A673 (cell line): Measurements from ENCODE around the gene CHFR. TPM values are rescaled to one million over a fixed set of nuclear protein-coding genes. Genes with fewer than 3 reads are reported as not detected.

Source experiments
- BruUV-seq: library from RNA; stranded (reverse); fragments of 400-500 nt; replicated peaks from 2 replicates; lab custom pipeline; 2021; lab: Mats Ljungman, UMichigan
- CTCF ChIA-PET: fragments of 300-600 bp; sonication (Branson Sonifier 250); formaldehyde crosslinking; loops from one replicate; lab custom pipeline; 2022; ENCODE audit warnings: antibody characterized with exemption; lab: Charles Lee
- POLR2A ChIA-PET: fragments of 300-600 bp; sonication (Branson Sonifier 250); formaldehyde crosslinking; loops from one replicate; lab custom pipeline; 2022; ENCODE audit warnings: antibody characterized with exemption; ENCODE audit not compliant: low non-redundant PET; lab: Charles Lee
- DNase-seq: peaks from one replicate; pipeline ENCODE4 v3.0.0-alpha.2; 2015; ENCODE audit warnings: low spot score
- H3K27ac ChIP-seq: fragments of 200-600 bp; sonication (generic); 2 replicates; pipeline ENCODE4 v1.5.1; 2016; ENCODE audit warnings: mixed run types, low read depth, mild to moderate bottlenecking, mixed read lengths, antibody characterized with exemption, low read length; ENCODE audit not compliant: poor library complexity, severe bottlenecking
- H3K27me3 ChIP-seq: fragments of 200-600 bp; sonication (generic); replicated peaks from 2 replicates; pipeline ENCODE4 v1.6.1; 2017; ENCODE audit warnings: mixed run types, low read depth, mild to moderate bottlenecking, mixed read lengths, antibody characterized with exemption, low read length; ENCODE audit not compliant: insufficient read depth, poor library complexity
- H3K36me3 ChIP-seq: fragments of 200-600 bp; sonication (generic); 2 replicates; pipeline ENCODE4 v1.6.1; 2016; ENCODE audit warnings: mixed run types, mild to moderate bottlenecking, mixed read lengths, antibody characterized with exemption, low read length; ENCODE audit not compliant: insufficient read depth, poor library complexity, severe bottlenecking
- H3K4me1 ChIP-seq: fragments of 200-600 bp; sonication (generic); 2 replicates; pipeline ENCODE4 v1.6.1; 2017; ENCODE audit warnings: mixed run types, mild to moderate bottlenecking, mixed read lengths, antibody characterized with exemption, low read length; ENCODE audit not compliant: insufficient read depth, poor library complexity, severe bottlenecking
- H3K4me3 ChIP-seq: fragments of 200-600 bp; sonication (generic); 2 replicates; pipeline ENCODE4 v1.5.1; 2016; ENCODE audit warnings: low read depth, mixed run types, mild to moderate bottlenecking, mixed read lengths, low read length; ENCODE audit not compliant: poor library complexity, severe bottlenecking
- H3K9me3 ChIP-seq: fragments of 200-600 bp; sonication (generic); 2 replicates; pipeline ENCODE4 v1.6.1; 2016; ENCODE audit warnings: mixed run types, low read depth, mild to moderate bottlenecking, mixed read lengths, antibody characterized with exemption, low read length; ENCODE audit not compliant: poor library complexity, severe bottlenecking
- EZH2 ChIP-seq: fragments of 200-600 bp; sonication (generic); IDR thresholded peaks from 2 replicates; pipeline ENCODE4 v1.6.1; 2017; ENCODE audit warnings: borderline replicate concordance, low read depth, mild to moderate bottlenecking, mixed read lengths, antibody characterized with exemption, low read length; ENCODE audit not compliant: poor library complexity, severe bottlenecking
- intact Hi-C: fragments of 100-400 bp; cut with micrococcal nuclease; formaldehyde crosslinking; loops from one replicate; pipeline ENCODE4 v1.10.0; 2022; ENCODE audit not compliant: unreplicated experiment
- total RNA-seq: library from RNA; stranded (reverse); gene quantifications from 2 replicates; pipeline ENCODE4 v1.2.3, GENCODE V29; 2021
- TF ChIP-seq, protein P1 (sequence below): fragments of 300-800, 200-600 bp; sonication (generic); conservative IDR thresholded peaks from 2 replicates; pipeline ENCODE4 v1.5.1; 2017; ENCODE audit warnings: low read depth, mild to moderate bottlenecking, antibody characterized with exemption, low read length, moderate library complexity, mixed read lengths

CHFR gene
- total RNA-seq, 1 experiment from 2014 or later, result 44.9 TPM

GRCh38 chr12:132828706-132829534 lies 58.5 kb downstream of the CHFR start, which contains the start of gene GOLGA3:
Gene GOLGA3, minus strand, starts transcription at chr12:132828869. Its CDS starts 6,741 bp downstream, at chr12:132822128.
- peaks cover 16% of the 10 kb centered on the region for H3K36me3 ChIP-seq
- peak within 1 kb of the TSS; percentile 99 for H3K27ac ChIP-seq
- no peaks in the 10 kb centered on the region for H3K9me3 ChIP-seq
- CTCF ChIA-PET, result no interaction called here
- no peak for TF ChIP-seq EZH2
- TF ChIP-seq, protein P1, sequence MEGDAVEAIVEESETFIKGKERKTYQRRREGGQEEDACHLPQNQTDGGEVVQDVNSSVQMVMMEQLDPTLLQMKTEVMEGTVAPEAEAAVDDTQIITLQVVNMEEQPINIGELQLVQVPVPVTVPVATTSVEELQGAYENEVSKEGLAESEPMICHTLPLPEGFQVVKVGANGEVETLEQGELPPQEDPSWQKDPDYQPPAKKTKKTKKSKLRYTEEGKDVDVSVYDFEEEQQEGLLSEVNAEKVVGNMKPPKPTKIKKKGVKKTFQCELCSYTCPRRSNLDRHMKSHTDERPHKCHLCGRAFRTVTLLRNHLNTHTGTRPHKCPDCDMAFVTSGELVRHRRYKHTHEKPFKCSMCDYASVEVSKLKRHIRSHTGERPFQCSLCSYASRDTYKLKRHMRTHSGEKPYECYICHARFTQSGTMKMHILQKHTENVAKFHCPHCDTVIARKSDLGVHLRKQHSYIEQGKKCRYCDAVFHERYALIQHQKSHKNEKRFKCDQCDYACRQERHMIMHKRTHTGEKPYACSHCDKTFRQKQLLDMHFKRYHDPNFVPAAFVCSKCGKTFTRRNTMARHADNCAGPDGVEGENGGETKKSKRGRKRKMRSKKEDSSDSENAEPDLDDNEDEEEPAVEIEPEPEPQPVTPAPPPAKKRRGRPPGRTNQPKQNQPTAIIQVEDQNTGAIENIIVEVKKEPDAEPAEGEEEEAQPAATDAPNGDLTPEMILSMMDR, result no peak
- intact Hi-C loops, result no loop called here
- no TSS peak for BruUV-seq
- POLR2A ChIA-PET, result no interaction called here
- H3K4me1 ChIP-seq, result no peaks in the 10 kb centered on the region
- peak; percentile 93 for DNase-seq
- H3K4me3 ChIP-seq, result peak within 1 kb of the TSS; percentile 90
- H3K27me3 ChIP-seq, result no peaks in the 10 kb centered on the region

DNA sequence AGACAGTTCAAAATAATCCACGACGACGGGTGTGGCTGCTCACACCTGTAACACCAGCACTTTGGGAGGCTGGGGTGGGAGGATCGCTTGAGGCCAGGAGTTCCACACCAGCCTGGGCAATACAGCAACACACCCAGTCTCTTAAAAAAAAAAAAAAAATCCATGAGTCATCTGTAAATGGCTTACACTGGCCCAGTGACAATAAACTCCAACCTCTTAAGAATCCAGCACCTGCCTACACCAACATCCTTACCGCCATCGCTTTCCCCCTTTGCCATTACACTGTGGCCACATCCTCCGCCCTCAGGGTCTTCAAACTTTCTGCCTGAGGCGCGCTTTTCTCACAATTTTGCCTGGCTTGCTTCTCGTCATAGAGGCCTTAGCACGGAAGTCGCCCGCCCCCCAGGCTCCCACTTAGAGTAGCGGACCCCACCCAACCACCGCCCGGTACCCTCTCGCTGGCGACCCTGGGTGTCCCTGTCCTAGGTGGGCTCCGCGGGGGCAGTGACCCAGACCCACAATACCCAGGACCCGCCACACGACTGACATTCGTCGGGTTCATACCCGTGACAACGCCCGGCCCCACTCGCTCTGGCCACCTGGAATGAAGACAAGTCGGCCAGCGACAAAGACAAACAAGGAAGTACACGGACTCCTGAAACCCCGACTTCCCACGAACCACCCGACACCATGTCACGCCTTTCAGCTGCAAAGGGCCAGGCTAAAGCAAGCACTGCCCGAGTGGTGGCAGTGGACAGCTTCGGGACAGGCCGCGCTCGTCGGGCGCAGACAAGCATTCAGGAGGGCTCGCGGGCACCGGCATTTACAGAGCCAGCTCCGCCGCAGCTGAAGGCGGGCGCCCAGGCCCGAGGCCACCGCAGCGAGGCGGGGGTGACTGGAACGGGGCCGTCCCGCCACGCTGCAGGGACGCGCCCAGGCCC lies 59.4 kb downstream of the CHFR start:
- Histone ChIP-seq H3K36me3 (peaks cover 16% of the 10 kb centered on the region), H3K27me3 (no peaks in the 10 kb centered on the region), H3K9me3 (no peaks in the 10 kb centered on the region), H3K4me3 (peak overlapping the region; percentile 90), H3K4me1 (no peaks in the 10 kb centered on the region), H3K27ac (peak overlapping the region; percentile 99)
- ChIA-PET POLR2A (no interaction called here), CTCF (no interaction called here)
- TSS peak; percentile 58 for BruUV-seq
- no peak for DNase-seq
- intact Hi-C loops, result no loop called here
- TF ChIP-seq, protein P1, result no peak

GRCh38 chr12:132825861-132826260 lies 61.5 kb downstream of the CHFR start:
- Histone ChIP-seq H3K9me3 (no peaks in the 10 kb centered on the region), H3K27me3 (no peaks in the 10 kb centered on the region), H3K4me3 (no peak overlapping the region), H3K27ac (no peak overlapping the region), H3K36me3 (peaks cover 21% of the 10 kb centered on the region), H3K4me1 (no peaks in the 10 kb centered on the region)
- DNase-seq, result no peak
- intact Hi-C loops, result no loop called here
- ChIA-PET POLR2A (no interaction called here), CTCF (no interaction called here)
- TF ChIP-seq, protein P1, result no peak
- TF ChIP-seq EZH2, result no peak
- no TSS peak for BruUV-seq
